Measurements from ENCODE around the gene XPO4.

DNA sequence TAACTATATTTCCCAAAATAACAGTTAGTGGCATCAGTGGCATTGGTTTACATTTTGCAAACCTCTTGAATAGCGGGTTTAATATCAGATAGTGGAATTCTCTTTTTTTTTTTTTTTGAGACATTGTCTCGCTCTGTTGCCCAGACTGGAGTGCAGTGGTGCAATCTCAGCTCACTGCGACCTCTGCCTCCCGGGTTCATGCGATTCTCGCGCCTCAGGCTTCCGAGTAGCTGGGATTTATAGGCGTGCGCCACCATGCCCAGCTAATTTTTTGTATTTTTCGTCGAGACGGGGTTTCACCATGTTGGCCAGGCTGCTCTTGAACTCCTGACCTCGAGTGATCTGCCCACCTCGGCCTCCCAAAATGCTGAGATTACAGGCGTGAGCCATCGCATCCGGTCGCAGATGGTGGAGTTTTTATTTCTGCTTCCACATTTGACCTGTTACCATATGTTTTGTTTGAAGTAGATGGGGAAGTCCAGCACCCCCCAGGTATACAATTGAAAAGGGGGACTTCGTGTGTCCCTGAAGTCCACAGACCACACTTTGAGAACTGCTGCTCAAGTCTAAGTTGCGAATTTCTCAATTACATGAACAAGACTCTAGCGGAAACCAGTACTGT lies 40.5 kb upstream of the XPO4 start:
- TF ChIP-seq, protein P1, sequence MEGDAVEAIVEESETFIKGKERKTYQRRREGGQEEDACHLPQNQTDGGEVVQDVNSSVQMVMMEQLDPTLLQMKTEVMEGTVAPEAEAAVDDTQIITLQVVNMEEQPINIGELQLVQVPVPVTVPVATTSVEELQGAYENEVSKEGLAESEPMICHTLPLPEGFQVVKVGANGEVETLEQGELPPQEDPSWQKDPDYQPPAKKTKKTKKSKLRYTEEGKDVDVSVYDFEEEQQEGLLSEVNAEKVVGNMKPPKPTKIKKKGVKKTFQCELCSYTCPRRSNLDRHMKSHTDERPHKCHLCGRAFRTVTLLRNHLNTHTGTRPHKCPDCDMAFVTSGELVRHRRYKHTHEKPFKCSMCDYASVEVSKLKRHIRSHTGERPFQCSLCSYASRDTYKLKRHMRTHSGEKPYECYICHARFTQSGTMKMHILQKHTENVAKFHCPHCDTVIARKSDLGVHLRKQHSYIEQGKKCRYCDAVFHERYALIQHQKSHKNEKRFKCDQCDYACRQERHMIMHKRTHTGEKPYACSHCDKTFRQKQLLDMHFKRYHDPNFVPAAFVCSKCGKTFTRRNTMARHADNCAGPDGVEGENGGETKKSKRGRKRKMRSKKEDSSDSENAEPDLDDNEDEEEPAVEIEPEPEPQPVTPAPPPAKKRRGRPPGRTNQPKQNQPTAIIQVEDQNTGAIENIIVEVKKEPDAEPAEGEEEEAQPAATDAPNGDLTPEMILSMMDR (IDR thresholded peaks at IDR 0.05) = no peak
- TF ChIP-seq POLR2A (IDR thresholded peaks at IDR 0.05) = no peak
